ENCODE measurements around the gene CFAP73.

DNA sequence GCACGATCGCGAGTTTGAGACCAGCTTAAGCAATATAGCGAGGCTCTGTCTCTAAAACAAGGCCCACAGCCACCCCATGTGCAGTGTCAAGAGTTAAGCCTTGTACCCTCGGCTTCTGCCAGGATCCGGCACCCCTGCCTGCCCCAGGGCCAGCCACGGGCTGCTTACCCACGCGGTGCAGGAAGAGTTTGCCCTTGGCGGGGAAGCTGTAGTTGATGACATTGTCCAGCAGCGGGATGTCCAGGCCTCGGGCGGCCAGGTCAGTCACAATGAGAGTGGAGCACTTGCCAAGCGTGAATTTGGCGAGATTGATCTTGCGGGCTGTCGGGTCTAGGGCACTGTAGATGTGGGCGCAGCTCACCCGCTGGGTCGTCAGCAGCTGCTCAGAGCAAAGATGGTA lies 22.7 kb downstream of the CFAP73 start:
- TF ChIP-seq POLR2AphosphoS5 (IDR thresholded peaks at IDR 0.05; ENCODE audit: low read depth): no peak
- TF ChIP-seq CTCF (conservative IDR thresholded peaks at IDR 0.05; ENCODE audit: low read depth in 2 of 2): no peak
- TF ChIP-seq REST (IDR thresholded peaks at IDR 0.05; ENCODE audit: unreplicated experiment): no peak
- TF ChIP-seq EZH2phosphoT487 (IDR thresholded peaks at IDR 0.05; ENCODE audit: unreplicated experiment): no peak
